Uterus (tissue), 2 donors: ENCODE results near the gene PRR11.

Source experiments
- CTCF ChIP-seq, 4 experiments: fragments of 200-600 bp in 2 of 4; fragments of 450-650 bp in 2 of 4; sonication (generic) in 2 of 4; IDR thresholded peaks; one replicate each; pipeline ENCODE4 v1.5.1; 2016 to 2019; ENCODE audit warnings: antibody characterized with exemption in 4 of 4, mild to moderate bottlenecking in 2 of 4, moderate library complexity in 1 of 4
- POLR2A ChIP-seq, 2 donors: fragments of 450-650 bp; IDR thresholded peaks; one replicate each; pipeline ENCODE4 v1.6.1; 2016; ENCODE audit warnings: antibody characterized with exemption in 2 of 2, mild to moderate bottlenecking in 1 of 2, moderate library complexity in 1 of 2

- TF ChIP-seq CTCF (IDR thresholded peaks at IDR 0.05) = no peak
- TF ChIP-seq POLR2A (IDR thresholded peaks at IDR 0.05) = no peak
Observed at GRCh38 chr17:59219992-59220327, 64.4 kb downstream of the PRR11 start.
